HepG2 (cell line): ENCODE results near the gene SMURF1. TPM values are rescaled to one million over a fixed set of nuclear protein-coding genes. Genes with fewer than 3 reads are reported as not detected.

ENCODE experiments used
- ARNTL ChIP-seq: sonication (generic); formaldehyde crosslinking; IDR thresholded peaks from 2 replicates; pipeline ENCODE4 v1.4.0; 2020; ENCODE audit warnings: mild to moderate bottlenecking, missing genetic modification reagents
- BRCA1 ChIP-seq: sonication (generic); formaldehyde crosslinking; IDR thresholded peaks from 2 replicates; pipeline ENCODE4 v1.4.0; 2020; ENCODE audit warnings: missing genetic modification reagents
- CAMTA2 ChIP-seq: sonication (generic); formaldehyde crosslinking; IDR thresholded peaks from 2 replicates; pipeline ENCODE4 v1.4.0; 2020; ENCODE audit warnings: mild to moderate bottlenecking, missing genetic modification reagents, borderline replicate concordance
- CEBPZ ChIP-seq: IDR thresholded peaks from 2 replicates; pipeline ENCODE4 v1.6.1; 2012; ENCODE audit warnings: low read length, improper control_type of control experiment
- CHCHD3 ChIP-seq: sonication (generic); formaldehyde crosslinking; IDR thresholded peaks from 2 replicates; pipeline ENCODE4 v1.8.0; 2022; ENCODE audit warnings: mild to moderate bottlenecking, missing genetic modification reagents, moderate library complexity
- GATAD1 ChIP-seq: IDR thresholded peaks from 2 replicates; pipeline ENCODE4 v1.6.1; 2016; ENCODE audit warnings: missing genetic modification reagents, missing compliant biosample characterization
- GFI1 ChIP-seq: sonication (generic); formaldehyde crosslinking; IDR thresholded peaks from 2 replicates; pipeline ENCODE4 v1.5.0; 2020; ENCODE audit warnings: missing genetic modification reagents, mild to moderate bottlenecking, borderline replicate concordance
- KAT2B ChIP-seq: fragments of 150-350 bp; IDR thresholded peaks from 2 replicates; pipeline ENCODE4 v1.6.1; 2014; ENCODE audit warnings: low read depth, low read length, borderline replicate concordance
- KDM5A ChIP-seq: fragments of 200-600 bp; sonication (generic); IDR thresholded peaks from 2 replicates; pipeline ENCODE4 v1.7.0; 2018; ENCODE audit warnings: antibody characterized with exemption, mild to moderate bottlenecking, low read length, borderline replicate concordance
- MAFF ChIP-seq: IDR thresholded peaks from 2 replicates; pipeline ENCODE4 v1.6.1; 2011; ENCODE audit warnings: low read depth, low read length, improper control_type of control experiment
- NCOA2 ChIP-seq: sonication (generic); formaldehyde crosslinking; IDR thresholded peaks from 2 replicates; pipeline ENCODE4 v1.8.0; 2022; ENCODE audit warnings: inconsistent platforms
- SOX6 ChIP-seq, 2 experiments: fragments of 450-650 bp in 1 of 2; sonication (generic) in 1 of 2; formaldehyde crosslinking in 1 of 2; IDR thresholded peaks; 2 replicates each; pipeline versions ENCODE4 v1.4.0 to v1.6.1; 2017 to 2020; ENCODE audit warnings: antibody characterized with exemption in 1 of 2, mild to moderate bottlenecking in 1 of 2, missing genetic modification reagents in 1 of 2
- SP2 ChIP-seq: sonication (generic); formaldehyde crosslinking; IDR thresholded peaks from 2 replicates; pipeline ENCODE4 v1.5.1; 2020; ENCODE audit warnings: mild to moderate bottlenecking, missing genetic modification reagents
- TEAD3 ChIP-seq: optimal IDR thresholded peaks from 2 replicates; pipeline ENCODE3; 2016; ENCODE audit warnings: borderline replicate concordance
- THAP7 ChIP-seq: sonication (generic); formaldehyde crosslinking; IDR thresholded peaks from 2 replicates; pipeline ENCODE4 v1.8.1; 2023; ENCODE audit warnings: mild to moderate bottlenecking, missing genetic modification reagents
- U2AF2 ChIP-seq: fragments of 200-400 bp; formaldehyde crosslinking; IDR thresholded peaks from 2 replicates; pipeline ENCODE4 v1.6.1; 2017; ENCODE audit warnings: low read depth, mild to moderate bottlenecking, low read length
- USF2 ChIP-seq, 2 experiments: sonication (generic) in 1 of 2; formaldehyde crosslinking in 1 of 2; IDR thresholded peaks; 2 replicates each; pipeline versions ENCODE4 v1.5.1 to v1.6.1; 2011 to 2020; ENCODE audit warnings: borderline replicate concordance in 1 of 2, low read depth in 1 of 2, low read length in 1 of 2, mild to moderate bottlenecking in 1 of 2, missing genetic modification reagents in 1 of 2, moderate library complexity in 1 of 2
- ZBTB3 ChIP-seq: sonication (generic); formaldehyde crosslinking; IDR thresholded peaks from 2 replicates; pipeline ENCODE4 v1.4.0; 2020; ENCODE audit warnings: low read depth, mild to moderate bottlenecking, moderate library complexity, missing genetic modification reagents, borderline replicate concordance
- ZFP36L2 ChIP-seq: sonication (generic); formaldehyde crosslinking; IDR thresholded peaks from 2 replicates; pipeline ENCODE4 v1.4.0; 2020; ENCODE audit warnings: missing genetic modification reagents
- ZNF317 ChIP-seq: sonication (generic); formaldehyde crosslinking; IDR thresholded peaks from 2 replicates; pipeline ENCODE4 v1.5.0; 2020; ENCODE audit warnings: mild to moderate bottlenecking, missing genetic modification reagents
- ZNF354B ChIP-seq: sonication (generic); formaldehyde crosslinking; IDR thresholded peaks from 2 replicates; pipeline ENCODE4 v1.8.0; 2022; ENCODE audit warnings: mild to moderate bottlenecking, missing genetic modification reagents
- ZNF567 ChIP-seq: sonication (generic); formaldehyde crosslinking; IDR thresholded peaks from 2 replicates; pipeline ENCODE4 v1.8.1; 2023; ENCODE audit warnings: mild to moderate bottlenecking, missing genetic modification reagents, borderline replicate concordance
- ZNF605 ChIP-seq: sonication (generic); formaldehyde crosslinking; IDR thresholded peaks from 2 replicates; pipeline ENCODE4 v1.8.0; 2022; ENCODE audit warnings: mild to moderate bottlenecking, missing genetic modification reagents
- ZNF850 ChIP-seq: sonication (generic); formaldehyde crosslinking; conservative IDR thresholded peaks from 2 replicates; pipeline ENCODE4 v1.9.0; 2021; ENCODE audit warnings: mild to moderate bottlenecking, missing genetic modification reagents
- polyA plus RNA-seq, 8 experiments: library from polyadenylated mRNA; depleted of rRNA in 3 of 8; stranded (reverse) in 7 of 8; unstranded in 1 of 8; fragments of >200 nt; fragmentation: Illumina TruSeq in 4 of 8; extraction: Trizol in 4 of 8; gene quantifications; 2 replicates each; pipeline versions ENCODE4 v1.2.1 to v1.2.3, GENCODE V29; 2011 to 2016; ENCODE audit warnings: low read depth in 4 of 8, missing spikeins in 1 of 8, mixed read lengths in 1 of 8; ENCODE audit not compliant: insufficient read depth in 1 of 8
- total RNA-seq, 5 experiments: library from RNA; depleted of rRNA; stranded (reverse); fragments of >200 nt; fragmentation: Illumina TruSeq; extraction: Trizol; gene quantifications; 2 replicates each; pipeline ENCODE4 v1.2.3, GENCODE V29; 2016; ENCODE audit warnings: low read depth in 1 of 5

SMURF1 gene
- total and polyA plus RNA-seq, 2 of the 13 experiments (the other 11 are each of a cell fraction or from before 2014, with no cell fraction given), result 8.3 to 11.1 TPM

GRCh38 chr7:99143853-99144672 lies at the start of gene SMURF1 (continued):
- peak; percentile 78 for TF ChIP-seq THAP7 (CRISPR knock-in tag)
- TF ChIP-seq ZFP36L2 (CRISPR knock-in tag), result no peak
- TF ChIP-seq ZNF317 (CRISPR knock-in tag), result 0 out of 2 replicates have a peak, but pooled peaks have one; percentile 18
- no peak for TF ChIP-seq ARNTL (CRISPR knock-in tag)
- no peak for TF ChIP-seq USF2 (IDR thresholded peaks at IDR 0.05; ENCODE audit: low read depth, low read length)
- TF ChIP-seq USF2 (CRISPR knock-in tag; IDR thresholded peaks at IDR 0.05; ENCODE audit: borderline replicate concordance), result no peak
- no peak for TF ChIP-seq BRCA1 (CRISPR knock-in tag)
- TF ChIP-seq CAMTA2 (CRISPR knock-in tag), result 0 out of 2 replicates have a peak, but pooled peaks have one; percentile 64
- no peak for TF ChIP-seq SP2 (CRISPR knock-in tag)
- TF ChIP-seq ZNF605, result peak; percentile 31; the same call in 1 of the 2 replicates
- no peak for TF ChIP-seq SOX6 (IDR thresholded peaks at IDR 0.05)
- peak; percentile 50 for TF ChIP-seq SOX6 (CRISPR knock-in tag; IDR thresholded peaks at IDR 0.05)
- peak; percentile 38; the same call in 1 of the 2 replicates for TF ChIP-seq GATAD1 (CRISPR knock-in tag)
- no peak for TF ChIP-seq U2AF2
- no peak for TF ChIP-seq ZNF354B (CRISPR knock-in tag)
- 0 out of 2 replicates have a peak, but pooled peaks have one; percentile 8 for TF ChIP-seq ZNF567 (CRISPR knock-in tag)
- peak; percentile 12 for TF ChIP-seq NCOA2 (CRISPR knock-in tag)
- no peak for TF ChIP-seq MAFF
- TF ChIP-seq ZBTB3 (CRISPR knock-in tag), result no peak
- no peak for TF ChIP-seq CEBPZ
- peak; percentile 12 for TF ChIP-seq TEAD3 (CRISPR knock-in tag)
- no peak for TF ChIP-seq ZNF850 (CRISPR knock-in tag)
- peak; percentile 70; the same call in 1 of the 2 replicates for TF ChIP-seq KDM5A
- TF ChIP-seq KAT2B, result no peak
- TF ChIP-seq GFI1 (CRISPR knock-in tag), result no peak
- TF ChIP-seq CHCHD3 (CRISPR knock-in tag), result no peak
